ENCODE measurements around the gene ACTN4. TPM values are rescaled to one million over a fixed set of nuclear protein-coding genes. Genes with fewer than 3 reads are reported as not detected.
"Not testable (repeated sequence)": the region's sequence is repeated elsewhere in the genome, so short reads cannot be mapped to it uniquely, and the experiment has no call there.

The ACTN4 gene
- total RNA-seq, 2 experiments from 2014 or later: 337 to 354 TPM

- Mint-ChIP-seq H3K27me3 (peaks cover 2% of the 10 kb centered on the region), H3K4me1 (peaks cover 11% of the 10 kb centered on the region), H3K27ac (no peak overlapping the region), H3K36me3 (ENCODE audit: low read depth) (no peaks in the 10 kb centered on the region), H3K9me3 (no peaks in the 10 kb centered on the region), H3K4me3 (no peak overlapping the region)
- CTCF ChIA-PET: no interaction called here
- DNase-seq: no peak
- POLR2A ChIA-PET: no interaction called here
These were observed 117.8 kb downstream of the ACTN4 start for GRCh38 chr19:38765214-38765613.

DNA sequence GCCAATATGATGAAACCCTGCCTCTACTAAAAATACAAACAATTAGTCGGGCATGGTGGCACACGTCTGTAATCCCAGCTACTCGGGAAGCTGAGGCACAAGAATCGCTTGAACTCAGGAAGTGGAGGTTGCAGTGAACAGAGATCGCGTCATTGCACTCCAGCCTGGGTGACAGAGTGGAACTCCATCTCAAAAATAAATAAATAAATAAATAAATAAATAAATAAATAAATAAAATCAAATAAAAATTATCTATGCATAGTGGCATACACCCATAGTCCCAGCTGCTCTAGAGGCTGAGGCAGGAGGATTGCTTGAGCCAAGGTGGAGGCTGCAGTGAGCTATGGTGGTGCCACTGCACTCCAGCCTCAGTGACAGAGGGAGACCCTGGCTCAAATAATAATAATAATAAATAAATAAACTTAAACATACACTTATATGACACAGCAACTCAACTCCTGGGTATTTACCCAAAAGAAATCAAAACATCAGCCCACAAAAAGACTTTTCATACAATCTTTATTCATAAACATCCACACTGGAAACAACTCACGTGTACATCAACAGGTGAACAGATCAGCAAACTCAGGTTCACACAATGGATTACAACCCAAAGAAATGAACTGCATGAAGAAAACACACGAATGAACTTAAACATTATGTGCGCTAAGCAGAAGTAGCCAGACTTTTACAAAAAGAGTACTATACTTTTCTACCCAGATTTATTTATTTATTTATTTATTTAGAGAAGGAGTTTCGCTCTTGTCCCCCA, 119.0 kb downstream of the ACTN4 start:
- Mint-ChIP-seq H3K4me1 (peaks cover 10% of the 10 kb centered on the region), H3K4me3 (no peak overlapping the region)

GRCh38 chr19:38769635-38770211, 122.3 kb downstream of the ACTN4 start:
- Mint-ChIP-seq H3K4me1 (peaks cover 9% of the 10 kb centered on the region), H3K36me3 (ENCODE audit: low read depth) (no peaks in the 10 kb centered on the region)

More for the DNA sequence above, 119.0 kb downstream of the ACTN4 start:
- no peak overlapping the region for H3K27ac Mint-ChIP-seq
- peaks cover 2% of the 10 kb centered on the region for H3K27me3 Mint-ChIP-seq
- no peaks in the 10 kb centered on the region for H3K36me3 Mint-ChIP-seq (ENCODE audit: low read depth)
- DNase-seq: no peak
- POLR2A ChIA-PET: no interaction called here
- no peaks in the 10 kb centered on the region for H3K9me3 Mint-ChIP-seq
- CTCF ChIA-PET: no interaction called here

GRCh38 chr19:38770228-38770948, 122.9 kb downstream of the ACTN4 start:
- POLR2A ChIA-PET; H3K36me3 Mint-ChIP-seq (ENCODE audit: low read depth); DNase-seq; H3K4me1 Mint-ChIP-seq; H3K9me3 Mint-ChIP-seq; H3K4me3 Mint-ChIP-seq; H3K27me3 Mint-ChIP-seq; H3K27ac Mint-ChIP-seq: not testable (repeated sequence)
- CTCF ChIA-PET: interaction anchor here (0.7 to 1.6 kb wide), 22 partner anchors 9 to 153 kb away, joined by 3 to 10 read pairs (median 4); partner anchors contain the start of gene MAP4K1

More at GRCh38 chr19:38769635-38770211, 122.3 kb downstream of the ACTN4 start:
- no peaks in the 10 kb centered on the region for H3K9me3 Mint-ChIP-seq
- CTCF ChIA-PET: interaction anchor here (0.6 to 1.6 kb wide), 31 partner anchors 8 to 161 kb away, joined by 3 to 10 read pairs (median 3); partner anchors contain the start of genes MAP4K1, MRPS12 and SARS2
- peaks cover 2% of the 10 kb centered on the region for H3K27me3 Mint-ChIP-seq
- POLR2A ChIA-PET: interaction anchor here (1.2 kb wide), 1 partner anchor 9 kb away, joined by 3 read pairs; no protein-coding TSS in a partner anchor
- peak; percentile 91 for DNase-seq
- peak overlapping the region; percentile 84 for H3K27ac Mint-ChIP-seq
- H3K4me3 Mint-ChIP-seq: peak overlapping the region; percentile 57

DNA sequence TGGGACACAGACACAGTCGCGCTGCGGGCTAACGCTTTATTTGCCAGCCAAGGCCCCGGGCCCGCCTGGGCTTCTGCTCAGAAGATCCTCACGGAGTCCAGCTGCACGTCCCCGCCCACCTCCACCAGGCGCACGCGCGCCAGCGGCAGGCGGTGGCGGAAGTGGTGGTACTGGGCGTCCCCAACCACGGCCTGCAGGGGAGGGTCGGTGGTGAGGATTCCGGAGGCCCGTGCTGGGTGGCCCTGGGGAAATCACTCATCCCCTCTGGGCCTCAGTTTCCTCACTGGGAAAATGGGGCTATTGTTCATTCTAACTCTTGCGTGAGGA, 123.5 kb downstream of the ACTN4 start:
- H3K27ac Mint-ChIP-seq; H3K4me1 Mint-ChIP-seq; DNase-seq; H3K4me3 Mint-ChIP-seq; CTCF ChIA-PET; H3K27me3 Mint-ChIP-seq; H3K36me3 Mint-ChIP-seq (ENCODE audit: low read depth); POLR2A ChIA-PET; H3K9me3 Mint-ChIP-seq: not testable (repeated sequence)

GRCh38 chr19:38771569-38771968, 124.1 kb downstream of the ACTN4 start:
- CTCF ChIA-PET; DNase-seq; H3K27ac Mint-ChIP-seq; H3K4me1 Mint-ChIP-seq; H3K27me3 Mint-ChIP-seq; H3K36me3 Mint-ChIP-seq (ENCODE audit: low read depth); POLR2A ChIA-PET; H3K9me3 Mint-ChIP-seq; H3K4me3 Mint-ChIP-seq: not testable (repeated sequence)

GRCh38 chr19:38773469-38774177, 126.2 kb downstream of the ACTN4 start, which contains the start of gene LGALS7:
Gene LGALS7, minus strand, starts transcription at chr19:38773517. Its CDS starts 25 bp downstream, at chr19:38773492.
- H3K9me3 Mint-ChIP-seq: no peaks in the 10 kb centered on the region
- no peaks in the 10 kb centered on the region for H3K36me3 Mint-ChIP-seq (ENCODE audit: low read depth)
- no peak within 1 kb of the TSS for H3K27ac Mint-ChIP-seq
- H3K27me3 Mint-ChIP-seq: peaks cover 2% of the 10 kb centered on the region
- ChIA-PET CTCF (interaction anchor here (0.7 kb wide), 1 partner anchor 9 kb away, joined by 3 read pairs; no protein-coding TSS in a partner anchor), POLR2A (no interaction called here)
- DNase-seq: no peak
- H3K4me3 Mint-ChIP-seq: no peak within 1 kb of the TSS
- peaks cover 7% of the 10 kb centered on the region for H3K4me1 Mint-ChIP-seq

GRCh38 chr19:38774181-38774950, 126.9 kb downstream of the ACTN4 start:
- H3K36me3 Mint-ChIP-seq (ENCODE audit: low read depth): no peaks in the 10 kb centered on the region
- H3K9me3 Mint-ChIP-seq: no peaks in the 10 kb centered on the region
- H3K4me3 Mint-ChIP-seq: no peak overlapping the region
- peaks cover 4% of the 10 kb centered on the region for H3K4me1 Mint-ChIP-seq
- no peak for DNase-seq
- CTCF ChIA-PET: no interaction called here
- POLR2A ChIA-PET: no interaction called here
- peaks cover 5% of the 10 kb centered on the region for H3K27me3 Mint-ChIP-seq
- no peak overlapping the region for H3K27ac Mint-ChIP-seq

DNA sequence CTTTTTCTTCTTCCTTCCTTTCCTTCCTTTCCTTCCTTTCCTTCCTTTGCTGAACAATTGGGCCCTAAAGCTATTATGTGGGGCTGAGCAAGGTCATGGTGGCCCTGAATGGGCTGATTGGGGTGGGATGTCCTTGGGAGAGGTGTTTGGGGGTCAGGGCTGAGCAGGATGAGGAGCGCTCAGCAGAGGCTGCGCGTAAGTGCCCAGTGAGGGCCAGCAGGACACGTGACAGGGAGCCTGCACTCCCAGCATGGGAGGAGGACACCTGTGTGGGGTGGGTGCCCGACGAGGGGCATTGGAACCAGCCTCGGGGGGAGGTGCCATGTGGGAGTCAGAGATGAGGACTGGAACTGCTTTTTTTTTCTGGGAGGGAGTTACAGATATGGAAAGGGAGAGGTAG, 131.3 kb downstream of the ACTN4 start:
- Mint-ChIP-seq H3K4me1 (peaks cover 1% of the 10 kb centered on the region), H3K9me3 (no peaks in the 10 kb centered on the region), H3K36me3 (ENCODE audit: low read depth) (no peaks in the 10 kb centered on the region), H3K27ac (no peak overlapping the region), H3K27me3 (peaks cover 15% of the 10 kb centered on the region), H3K4me3 (no peak overlapping the region)
- DNase-seq: no peak
- POLR2A ChIA-PET: no interaction called here
- CTCF ChIA-PET: interaction anchor here (0.6 kb wide), 1 partner anchor 35 kb away, joined by 4 read pairs; no protein-coding TSS in a partner anchor

DNA sequence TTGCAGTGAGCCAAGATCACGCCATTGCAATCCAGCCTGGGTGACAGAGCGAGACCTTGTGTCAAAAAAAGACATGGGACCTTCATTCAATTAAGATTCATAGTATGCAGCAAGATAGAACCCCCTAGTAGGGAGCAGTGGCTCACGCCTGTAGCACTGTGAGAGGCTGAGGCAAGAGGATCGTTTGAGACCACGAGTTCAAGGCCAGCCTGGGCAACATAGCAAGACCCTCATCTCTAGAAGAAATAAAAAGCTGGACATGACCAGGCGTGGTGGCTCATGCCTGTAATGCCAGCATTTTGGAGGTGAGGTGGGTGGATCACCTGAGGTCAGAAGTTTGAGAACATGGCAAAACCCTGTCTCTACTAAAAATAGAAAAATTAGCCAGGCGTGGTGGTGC, 133.0 kb downstream of the ACTN4 start:
- ChIA-PET POLR2A (no interaction called here), CTCF (no interaction called here)
- H3K4me3 Mint-ChIP-seq: no peak overlapping the region
- no peak overlapping the region for H3K27ac Mint-ChIP-seq
- no peak for DNase-seq
- peaks cover 3% of the 10 kb centered on the region for H3K4me1 Mint-ChIP-seq
- H3K27me3 Mint-ChIP-seq: peaks cover 15% of the 10 kb centered on the region
- no peaks in the 10 kb centered on the region for H3K36me3 Mint-ChIP-seq (ENCODE audit: low read depth)
- no peaks in the 10 kb centered on the region for H3K9me3 Mint-ChIP-seq

GRCh38 chr19:38781058-38781457, 133.6 kb downstream of the ACTN4 start:
- no peak overlapping the region for H3K4me3 Mint-ChIP-seq
- H3K36me3 Mint-ChIP-seq (ENCODE audit: low read depth): no peaks in the 10 kb centered on the region
- CTCF ChIA-PET: interaction anchor here (2.2 kb wide), 1 partner anchor 11 kb away, joined by 6 read pairs; no protein-coding TSS in a partner anchor
- DNase-seq: no peak
- peaks cover 3% of the 10 kb centered on the region for H3K4me1 Mint-ChIP-seq
- no peak overlapping the region for H3K27ac Mint-ChIP-seq
- H3K9me3 Mint-ChIP-seq: no peaks in the 10 kb centered on the region
- peaks cover 15% of the 10 kb centered on the region for H3K27me3 Mint-ChIP-seq
- POLR2A ChIA-PET: no interaction called here
